B cell (primary cell): Measurements from ENCODE around the gene PANK2.

Source experiments
- EZH2 ChIP-seq: IDR thresholded peaks from 2 replicates; pipeline ENCODE4 v1.6.1; 2012; ENCODE audit warnings: borderline replicate concordance, low read depth, mild to moderate bottlenecking, moderate library complexity, low read length; ENCODE audit not compliant: insufficient read depth, poor library complexity, severe bottlenecking
- TF ChIP-seq, protein P1 (sequence below): fragments of 200-600 bp; IDR thresholded peaks from one replicate; pipeline ENCODE4 v1.8.0; 2022; ENCODE audit warnings: antibody characterized with exemption, mild to moderate bottlenecking

GRCh38 chr20:3898639-3899038 lies 9.5 kb downstream of the PANK2 start:
- TF ChIP-seq, protein P1, sequence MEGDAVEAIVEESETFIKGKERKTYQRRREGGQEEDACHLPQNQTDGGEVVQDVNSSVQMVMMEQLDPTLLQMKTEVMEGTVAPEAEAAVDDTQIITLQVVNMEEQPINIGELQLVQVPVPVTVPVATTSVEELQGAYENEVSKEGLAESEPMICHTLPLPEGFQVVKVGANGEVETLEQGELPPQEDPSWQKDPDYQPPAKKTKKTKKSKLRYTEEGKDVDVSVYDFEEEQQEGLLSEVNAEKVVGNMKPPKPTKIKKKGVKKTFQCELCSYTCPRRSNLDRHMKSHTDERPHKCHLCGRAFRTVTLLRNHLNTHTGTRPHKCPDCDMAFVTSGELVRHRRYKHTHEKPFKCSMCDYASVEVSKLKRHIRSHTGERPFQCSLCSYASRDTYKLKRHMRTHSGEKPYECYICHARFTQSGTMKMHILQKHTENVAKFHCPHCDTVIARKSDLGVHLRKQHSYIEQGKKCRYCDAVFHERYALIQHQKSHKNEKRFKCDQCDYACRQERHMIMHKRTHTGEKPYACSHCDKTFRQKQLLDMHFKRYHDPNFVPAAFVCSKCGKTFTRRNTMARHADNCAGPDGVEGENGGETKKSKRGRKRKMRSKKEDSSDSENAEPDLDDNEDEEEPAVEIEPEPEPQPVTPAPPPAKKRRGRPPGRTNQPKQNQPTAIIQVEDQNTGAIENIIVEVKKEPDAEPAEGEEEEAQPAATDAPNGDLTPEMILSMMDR = no peak
- no peak for TF ChIP-seq EZH2
